K562 (cell line): ENCODE measurements around the gene OPCML.

Experiments
- MXI1 ChIP-seq: IDR thresholded peaks from 2 replicates; pipeline ENCODE4 v1.6.1; 2011; ENCODE audit warnings: low read depth, mild to moderate bottlenecking, improper control_type of control experiment, low read length
- NFIC ChIP-seq: fragments of 450-650 bp; IDR thresholded peaks from 2 replicates; pipeline ENCODE4 v1.6.1; 2017; ENCODE audit warnings: mild to moderate bottlenecking, inconsistent platforms
- SLC30A9 ChIP-seq: fragments of 250-450 bp; sonication (Bioruptor Pico); IDR thresholded peaks from 2 replicates; pipeline ENCODE4 v1.8.0; 2022; ENCODE audit warnings: mild to moderate bottlenecking, moderate library complexity
- TEAD1 ChIP-seq, 2 experiments: fragments of 450-650 bp in 1 of 2; sonication (generic) in 1 of 2; formaldehyde crosslinking; IDR thresholded peaks; 2 replicates each; pipeline versions ENCODE4 v1.4.0 to v1.8.0; 2020 to 2022; ENCODE audit warnings: mild to moderate bottlenecking in 2 of 2, missing genetic modification reagents in 1 of 2
- THAP12 ChIP-seq: fragments of 250-450 bp; sonication (Bioruptor Pico); IDR thresholded peaks from 2 replicates; pipeline ENCODE4 v1.9.0; 2021; ENCODE audit warnings: mild to moderate bottlenecking, inconsistent platforms
- ZFX ChIP-seq: sonication (generic); formaldehyde crosslinking; IDR thresholded peaks from 2 replicates; pipeline ENCODE4 v1.8.0; 2022; ENCODE audit warnings: mild to moderate bottlenecking, missing genetic modification reagents, moderate library complexity
- TF ChIP-seq, protein P1 (sequence below), 3 experiments: IDR thresholded peaks in 2 of 3; conservative IDR thresholded peaks in 1 of 3; 2 replicates each; pipeline ENCODE4 v1.5.1; 2011 to 2012; ENCODE audit warnings: low read length in 3 of 3, mild to moderate bottlenecking in 3 of 3, control low read depth in 2 of 3, improper control_type of control experiment in 1 of 3, inconsistent platforms in 1 of 3, low read depth in 1 of 3, mixed read lengths in 1 of 3, moderate library complexity in 1 of 3; ENCODE audit not compliant: insufficient read depth in 2 of 3

DNA sequence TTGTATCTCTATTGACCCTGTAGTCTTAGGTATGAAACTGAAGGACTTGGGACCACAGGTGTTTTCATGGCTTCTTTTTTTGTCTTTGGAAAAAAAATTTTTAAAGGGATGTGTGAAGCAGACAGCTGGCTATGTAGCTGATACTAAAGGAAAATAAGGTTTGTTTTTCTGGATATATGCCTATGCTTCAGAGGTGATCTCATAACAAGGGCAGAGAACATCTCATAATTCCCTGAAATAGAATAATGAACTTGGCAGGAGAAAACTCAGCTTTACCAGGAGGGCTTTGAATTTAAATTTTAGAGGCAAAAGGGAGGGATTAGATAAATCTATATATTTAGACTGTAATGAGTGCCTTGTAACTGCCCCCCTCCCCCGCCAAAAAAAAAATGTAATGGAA is 714.9 kb downstream of the OPCML start:
- no peak for TF ChIP-seq SLC30A9 (CRISPR knock-in tag)
- no peak for TF ChIP-seq TEAD1 (CRISPR knock-in tag; IDR thresholded peaks at IDR 0.05)
- TF ChIP-seq ZFX (CRISPR knock-in tag) = no peak
- TF ChIP-seq, protein P1, sequence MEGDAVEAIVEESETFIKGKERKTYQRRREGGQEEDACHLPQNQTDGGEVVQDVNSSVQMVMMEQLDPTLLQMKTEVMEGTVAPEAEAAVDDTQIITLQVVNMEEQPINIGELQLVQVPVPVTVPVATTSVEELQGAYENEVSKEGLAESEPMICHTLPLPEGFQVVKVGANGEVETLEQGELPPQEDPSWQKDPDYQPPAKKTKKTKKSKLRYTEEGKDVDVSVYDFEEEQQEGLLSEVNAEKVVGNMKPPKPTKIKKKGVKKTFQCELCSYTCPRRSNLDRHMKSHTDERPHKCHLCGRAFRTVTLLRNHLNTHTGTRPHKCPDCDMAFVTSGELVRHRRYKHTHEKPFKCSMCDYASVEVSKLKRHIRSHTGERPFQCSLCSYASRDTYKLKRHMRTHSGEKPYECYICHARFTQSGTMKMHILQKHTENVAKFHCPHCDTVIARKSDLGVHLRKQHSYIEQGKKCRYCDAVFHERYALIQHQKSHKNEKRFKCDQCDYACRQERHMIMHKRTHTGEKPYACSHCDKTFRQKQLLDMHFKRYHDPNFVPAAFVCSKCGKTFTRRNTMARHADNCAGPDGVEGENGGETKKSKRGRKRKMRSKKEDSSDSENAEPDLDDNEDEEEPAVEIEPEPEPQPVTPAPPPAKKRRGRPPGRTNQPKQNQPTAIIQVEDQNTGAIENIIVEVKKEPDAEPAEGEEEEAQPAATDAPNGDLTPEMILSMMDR (IDR thresholded peaks at IDR 0.05 in 2 of 3, conservative IDR thresholded peaks at IDR 0.05 in 1 of 3; ENCODE audit: insufficient read depth in 2 of 3, low read depth in 1 of 3, low read length in 3 of 3) = no peak
- no peak for TF ChIP-seq THAP12 (CRISPR knock-in tag)
- no peak for TF ChIP-seq MXI1
- no peak for TF ChIP-seq NFIC
